ENCODE data around the gene HLCS. TPM values are rescaled to one million over a fixed set of nuclear protein-coding genes. Genes with fewer than 3 reads are reported as not detected.

The HLCS gene
- polyA plus RNA-seq, 1 experiment: 22.3 TPM

DNA sequence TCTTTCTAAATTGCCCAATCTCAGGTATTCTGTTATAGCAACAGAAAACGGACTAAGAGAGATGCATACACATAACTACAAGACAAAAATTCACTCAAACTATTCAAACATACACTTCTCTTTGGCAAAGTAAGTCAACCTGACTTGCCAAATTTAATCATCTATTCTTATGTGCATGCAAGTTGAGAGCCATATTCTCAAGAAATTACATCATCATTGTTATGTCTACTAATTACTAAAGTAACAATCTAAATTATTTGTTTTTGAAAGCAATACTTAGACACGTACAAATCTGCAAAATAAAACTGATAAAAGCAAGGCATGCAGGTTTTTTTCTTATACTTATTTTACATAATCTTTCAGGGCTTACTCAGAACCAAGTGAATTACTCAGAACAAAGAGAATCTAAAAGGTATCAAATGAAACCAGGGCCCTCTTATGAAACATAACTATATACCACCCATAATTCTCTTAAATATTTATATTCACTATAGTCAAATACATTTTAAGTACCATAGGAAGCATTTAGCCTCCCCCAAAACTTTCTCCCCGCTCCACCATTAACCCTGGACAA, 62.3 kb downstream of the HLCS start:
- ChIA-PET POLR2A (no interaction called here), CTCF (no interaction called here)
- TF ChIP-seq, protein P1, sequence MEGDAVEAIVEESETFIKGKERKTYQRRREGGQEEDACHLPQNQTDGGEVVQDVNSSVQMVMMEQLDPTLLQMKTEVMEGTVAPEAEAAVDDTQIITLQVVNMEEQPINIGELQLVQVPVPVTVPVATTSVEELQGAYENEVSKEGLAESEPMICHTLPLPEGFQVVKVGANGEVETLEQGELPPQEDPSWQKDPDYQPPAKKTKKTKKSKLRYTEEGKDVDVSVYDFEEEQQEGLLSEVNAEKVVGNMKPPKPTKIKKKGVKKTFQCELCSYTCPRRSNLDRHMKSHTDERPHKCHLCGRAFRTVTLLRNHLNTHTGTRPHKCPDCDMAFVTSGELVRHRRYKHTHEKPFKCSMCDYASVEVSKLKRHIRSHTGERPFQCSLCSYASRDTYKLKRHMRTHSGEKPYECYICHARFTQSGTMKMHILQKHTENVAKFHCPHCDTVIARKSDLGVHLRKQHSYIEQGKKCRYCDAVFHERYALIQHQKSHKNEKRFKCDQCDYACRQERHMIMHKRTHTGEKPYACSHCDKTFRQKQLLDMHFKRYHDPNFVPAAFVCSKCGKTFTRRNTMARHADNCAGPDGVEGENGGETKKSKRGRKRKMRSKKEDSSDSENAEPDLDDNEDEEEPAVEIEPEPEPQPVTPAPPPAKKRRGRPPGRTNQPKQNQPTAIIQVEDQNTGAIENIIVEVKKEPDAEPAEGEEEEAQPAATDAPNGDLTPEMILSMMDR (IDR thresholded peaks at IDR 0.05; ENCODE audit: low read depth, low read length): no peak
- no peak for DNase-seq (ENCODE audit: low read depth, low spot score)
- H3K4me3 ChIP-seq (ENCODE audit: low read depth, low read length): no peak overlapping the region
- no peaks in the 10 kb centered on the region for H3K27me3 ChIP-seq (ENCODE audit: control insufficient read depth, insufficient read depth, low read length)
- no peaks in the 10 kb centered on the region for H3K9me3 ChIP-seq (ENCODE audit: control insufficient read depth, insufficient read depth, low read length)
- no peak overlapping the region for H3K27ac ChIP-seq (ENCODE audit: low read depth, low read length)

GRCh38 chr21:36902793-36903192, 63.7 kb downstream of the HLCS start:
- DNase-seq (ENCODE audit: low read depth, low spot score): no peak
- H3K9me3 ChIP-seq (ENCODE audit: control insufficient read depth, insufficient read depth, low read length): no peaks in the 10 kb centered on the region
- CTCF ChIA-PET: no interaction called here
- no peaks in the 10 kb centered on the region for H3K27me3 ChIP-seq (ENCODE audit: control insufficient read depth, insufficient read depth, low read length)
- no peak overlapping the region for H3K27ac ChIP-seq (ENCODE audit: low read depth, low read length)
- TF ChIP-seq, protein P1 (IDR thresholded peaks at IDR 0.05; ENCODE audit: low read depth, low read length): no peak
- H3K4me3 ChIP-seq (ENCODE audit: low read depth, low read length): no peak overlapping the region
- POLR2A ChIA-PET: interaction anchor here (0.6 kb wide), 1 partner anchor 64 kb away, joined by 4 read pairs; no protein-coding TSS in a partner anchor

DNA sequence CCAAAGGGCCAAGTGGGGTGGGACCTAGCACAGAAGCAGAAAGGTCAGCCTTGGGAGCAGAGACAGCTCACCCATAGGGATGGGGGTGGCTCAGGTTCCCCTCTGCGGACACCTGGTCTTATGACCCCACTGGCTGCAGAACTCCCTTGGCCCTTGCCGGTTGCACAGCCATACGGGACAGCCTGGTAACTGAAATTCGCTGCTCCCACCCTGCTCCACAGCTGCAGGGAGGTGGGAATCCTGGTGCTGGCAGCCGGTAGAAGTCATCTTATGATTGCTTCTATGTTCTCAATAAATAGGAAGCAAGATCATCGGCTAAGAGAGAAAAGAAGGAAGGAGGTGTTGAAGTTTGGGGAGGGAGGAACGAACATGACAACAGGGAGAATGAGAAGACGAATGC, 64.1 kb downstream of the HLCS start:
- H3K27ac ChIP-seq (ENCODE audit: low read depth, low read length): no peak overlapping the region
- H3K27me3 ChIP-seq (ENCODE audit: control insufficient read depth, insufficient read depth, low read length): no peaks in the 10 kb centered on the region
- ChIA-PET CTCF (no interaction called here), POLR2A (no interaction called here)
- TF ChIP-seq, protein P1 (IDR thresholded peaks at IDR 0.05; ENCODE audit: low read depth, low read length): no peak
- H3K4me3 ChIP-seq (ENCODE audit: low read depth, low read length): no peak overlapping the region
- no peaks in the 10 kb centered on the region for H3K9me3 ChIP-seq (ENCODE audit: control insufficient read depth, insufficient read depth, low read length)
- DNase-seq (ENCODE audit: low read depth, low spot score): no peak

DNA sequence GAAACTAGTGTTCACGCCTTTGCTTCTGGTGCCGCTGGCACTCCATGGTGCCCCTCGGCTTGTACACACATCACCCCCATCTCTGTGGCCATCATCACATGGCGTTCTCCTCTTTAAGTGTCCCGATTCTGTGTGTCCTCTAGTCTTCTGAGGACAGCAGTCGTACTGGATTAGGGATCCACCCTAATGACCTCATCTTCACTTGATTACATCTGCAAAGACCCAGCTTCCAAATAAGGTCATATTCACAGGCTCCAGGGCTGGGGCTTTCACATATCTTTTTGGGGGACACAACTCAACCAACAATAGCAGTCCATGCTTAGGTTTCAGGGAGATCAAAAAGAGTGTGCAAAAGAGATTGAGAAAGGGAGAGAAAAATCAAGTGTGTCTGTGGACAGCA, 64.9 kb downstream of the HLCS start:
- Histone ChIP-seq H3K9me3 (ENCODE audit: control insufficient read depth, insufficient read depth, low read length) (no peaks in the 10 kb centered on the region), H3K27ac (ENCODE audit: low read depth, low read length) (no peak overlapping the region), H3K4me3 (ENCODE audit: low read depth, low read length) (no peak overlapping the region), H3K27me3 (ENCODE audit: control insufficient read depth, insufficient read depth, low read length) (no peaks in the 10 kb centered on the region)
- ChIA-PET CTCF (no interaction called here), POLR2A (no interaction called here)
- TF ChIP-seq, protein P1 (IDR thresholded peaks at IDR 0.05; ENCODE audit: low read depth, low read length): no peak
- no peak for DNase-seq (ENCODE audit: low read depth, low spot score)

DNA sequence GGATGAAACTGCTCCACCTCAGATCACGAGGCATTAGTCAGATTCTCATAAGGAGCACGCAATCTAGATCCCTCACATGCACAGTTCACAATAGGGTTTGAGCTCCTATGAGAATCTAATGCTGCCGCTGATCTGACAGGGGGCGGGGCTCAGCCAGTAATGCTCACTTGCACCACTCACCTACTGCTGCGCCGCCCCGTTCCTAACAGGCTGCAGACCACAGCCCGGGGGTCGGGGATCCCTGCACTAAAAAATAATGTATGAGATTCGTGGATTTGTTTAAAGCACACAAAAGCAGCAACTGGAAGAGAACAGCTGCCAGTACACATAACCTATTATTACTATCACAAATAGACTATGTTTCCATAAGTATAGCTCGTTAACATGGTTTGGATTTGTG, 72.9 kb downstream of the HLCS start:
- no peak for DNase-seq (ENCODE audit: low read depth, low spot score)
- no peaks in the 10 kb centered on the region; the same call in 1 of the 2 replicates for H3K9me3 ChIP-seq (ENCODE audit: control insufficient read depth, insufficient read depth, low read length)
- ChIA-PET CTCF (no interaction called here), POLR2A (no interaction called here)
- no peaks in the 10 kb centered on the region for H3K27me3 ChIP-seq (ENCODE audit: control insufficient read depth, insufficient read depth, low read length)
- no peak overlapping the region for H3K27ac ChIP-seq (ENCODE audit: low read depth, low read length)
- no peak overlapping the region for H3K4me3 ChIP-seq (ENCODE audit: low read depth, low read length)
- TF ChIP-seq, protein P1 (IDR thresholded peaks at IDR 0.05; ENCODE audit: low read depth, low read length): no peak
